Measurements from ENCODE around the gene KLHL22. TPM values are rescaled to one million over a fixed set of nuclear protein-coding genes. Genes with fewer than 3 reads are reported as not detected.
A peak's percentile ranks its signal among the peaks of the same experiment; 100 is the strongest.

KLHL22 gene
- total and polyA plus RNA-seq, 2 donors: 11.0 to 14.2 TPM

GRCh38 chr22:20424932-20425565 lies 70.5 kb downstream of the KLHL22 start:
- no peak overlapping the region for H3K4me3 ChIP-seq (ENCODE audit: low read length in 2 of 2)
- H3K27ac ChIP-seq (ENCODE audit: low read depth in 1 of 2, low read length in 1 of 2): no peak overlapping the region
- peaks cover 15 to 50% of the 10 kb centered on the region in 2 donors for H3K4me1 ChIP-seq (ENCODE audit: control insufficient read depth in 2 of 2, insufficient read depth in 2 of 2, low read length in 2 of 2)
- H3K9me3 ChIP-seq (ENCODE audit: control insufficient read depth in 2 of 2, insufficient read depth in 1 of 2, low read length in 1 of 2): peaks cover 0 to 15% of the 10 kb centered on the region in 2 donors
- H3K36me3 ChIP-seq (ENCODE audit: control insufficient read depth in 2 of 2, insufficient read depth in 2 of 2, low read length in 1 of 2): no peaks in the 10 kb centered on the region
- 50% methylated on average over 59 of the region's 59 CpGs for WGBS
- no peak for DNase-seq (ENCODE audit: low read depth in 6 of 9, low spot score in 9 of 9)
- H3K27me3 ChIP-seq (ENCODE audit: control insufficient read depth in 2 of 2, insufficient read depth in 1 of 2, low read length in 1 of 2): peaks cover 54 to 73% of the 10 kb centered on the region in 2 donors

- no peak overlapping the region for H3K4me3 ChIP-seq (ENCODE audit: low read length in 2 of 2)
- peaks cover 15 to 45% of the 10 kb centered on the region in 2 donors for H3K4me1 ChIP-seq (ENCODE audit: control insufficient read depth in 2 of 2, insufficient read depth in 2 of 2, low read length in 2 of 2)
- no peaks in the 10 kb centered on the region for H3K36me3 ChIP-seq (ENCODE audit: control insufficient read depth in 2 of 2, insufficient read depth in 2 of 2, low read length in 1 of 2)
- no peak for DNase-seq (ENCODE audit: low read depth in 6 of 9, low spot score in 9 of 9)
- 92% methylated on average over 15 of the region's 15 CpGs for WGBS
- no peak overlapping the region for H3K27ac ChIP-seq (ENCODE audit: low read depth in 1 of 2, low read length in 1 of 2)
- H3K9me3 ChIP-seq (ENCODE audit: control insufficient read depth in 2 of 2, insufficient read depth in 1 of 2, low read length in 1 of 2): peaks cover 0 to 11% of the 10 kb centered on the region in 2 donors
- H3K27me3 ChIP-seq (ENCODE audit: control insufficient read depth in 2 of 2, insufficient read depth in 1 of 2, low read length in 1 of 2): peaks cover 49 to 68% of the 10 kb centered on the region in 2 donors
Observed at GRCh38 chr22:20424568-20424931, 71.0 kb downstream of the KLHL22 start.

DNA sequence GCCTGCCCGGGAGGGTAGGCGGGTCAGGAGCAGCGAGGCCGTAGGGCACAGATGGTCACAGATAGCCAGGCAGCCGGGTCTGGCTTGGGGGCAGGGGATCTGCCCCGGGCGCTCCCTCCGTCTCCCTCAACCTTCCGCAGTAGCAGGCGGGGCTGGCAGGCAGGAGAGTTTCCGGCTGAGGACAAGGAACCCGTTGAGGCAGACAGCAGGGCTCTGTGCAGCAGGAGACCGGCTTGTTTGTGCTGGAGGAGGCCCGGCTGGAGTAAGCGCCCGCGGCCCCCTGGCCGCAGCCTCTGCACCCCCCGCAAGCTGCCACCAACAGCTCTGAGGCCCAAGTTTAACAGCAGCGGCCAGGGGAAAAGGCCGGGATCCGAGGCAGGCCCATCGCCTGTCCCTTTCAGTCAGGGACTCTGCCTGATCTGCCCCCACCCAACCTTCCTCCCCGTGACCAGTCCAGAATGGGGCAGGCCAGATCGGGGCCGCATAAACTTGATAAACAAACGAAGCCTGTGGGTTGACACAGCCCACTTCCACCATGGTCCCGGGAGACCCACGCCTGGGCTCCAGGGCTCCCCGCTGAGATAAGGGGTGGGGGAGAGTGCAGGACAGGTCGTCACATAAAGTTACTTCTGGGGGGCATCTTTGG lies 71.6 kb downstream of the KLHL22 start:
- 83% methylated on average over 31 of the region's 31 CpGs for WGBS
- Histone ChIP-seq H3K4me3 (ENCODE audit: low read length in 2 of 2) (no peak overlapping the region), H3K9me3 (ENCODE audit: control insufficient read depth in 2 of 2, insufficient read depth in 1 of 2, low read length in 1 of 2) (peaks cover 0 to 7% of the 10 kb centered on the region in 2 donors), H3K27ac (ENCODE audit: low read depth in 1 of 2, low read length in 1 of 2) (no peak overlapping the region), H3K27me3 (ENCODE audit: control insufficient read depth in 2 of 2, insufficient read depth in 1 of 2, low read length in 1 of 2) (peaks cover 44 to 63% of the 10 kb centered on the region in 2 donors), H3K4me1 (ENCODE audit: control insufficient read depth in 2 of 2, insufficient read depth in 2 of 2, low read length in 2 of 2) (peaks cover 12 to 40% of the 10 kb centered on the region in 2 donors), H3K36me3 (ENCODE audit: control insufficient read depth in 2 of 2, insufficient read depth in 2 of 2, low read length in 1 of 2) (no peaks in the 10 kb centered on the region)
- DNase-seq (ENCODE audit: low read depth in 6 of 9, low spot score in 9 of 9): no peak

DNA sequence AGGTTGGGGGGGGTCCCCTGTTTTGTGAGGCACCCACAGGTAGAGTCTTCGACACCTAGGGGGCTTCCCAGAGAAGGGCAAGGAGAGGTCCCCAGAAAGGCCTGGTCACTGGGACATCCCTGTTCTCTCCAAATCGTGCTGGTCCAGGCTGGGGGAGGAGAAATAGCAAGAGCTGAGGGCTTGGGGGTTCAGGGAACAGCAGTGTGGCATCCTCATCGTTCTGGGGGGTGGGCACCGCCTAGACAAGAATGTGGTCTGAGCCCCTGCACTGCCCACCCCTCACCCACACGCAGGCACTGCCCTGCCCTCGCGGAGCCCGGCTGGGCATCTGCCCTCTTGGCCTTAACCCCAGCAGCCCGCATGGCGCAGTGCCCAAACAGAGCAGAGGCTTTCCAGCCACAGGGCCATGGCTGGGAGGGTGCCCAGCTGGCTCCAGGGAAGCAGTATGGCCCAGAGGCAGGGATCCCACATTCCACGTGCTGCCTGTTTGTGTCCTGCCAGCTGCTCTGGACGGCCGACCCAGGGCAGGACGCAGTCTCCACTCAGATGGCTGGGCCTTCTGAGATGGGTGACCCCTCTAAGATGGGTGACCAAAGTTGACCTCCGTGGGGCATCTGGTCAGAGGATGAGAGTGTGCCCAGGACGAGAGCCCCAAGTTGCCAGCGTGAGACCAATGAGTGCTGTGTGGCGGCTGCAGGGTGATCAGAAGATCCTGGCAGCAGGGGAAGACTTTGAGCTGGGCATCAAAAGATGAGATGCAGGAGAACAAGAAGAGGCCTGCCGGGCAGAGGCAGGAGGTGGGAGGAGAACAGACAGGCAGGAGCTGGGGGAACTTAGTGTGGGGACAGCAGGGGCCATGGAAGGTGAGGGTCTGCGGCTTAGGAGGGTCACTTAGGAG lies 72.3 kb downstream of the KLHL22 start:
- peaks cover 0 to 9% of the 10 kb centered on the region in 2 donors for H3K9me3 ChIP-seq (ENCODE audit: control insufficient read depth in 2 of 2, insufficient read depth in 1 of 2, low read length in 1 of 2)
- H3K36me3 ChIP-seq (ENCODE audit: control insufficient read depth in 2 of 2, insufficient read depth in 2 of 2, low read length in 1 of 2): no peaks in the 10 kb centered on the region
- 86% methylated on average over 20 of the region's 20 CpGs for WGBS
- peaks cover 9 to 39% of the 10 kb centered on the region in 2 donors for H3K4me1 ChIP-seq (ENCODE audit: control insufficient read depth in 2 of 2, insufficient read depth in 2 of 2, low read length in 2 of 2)
- H3K27ac ChIP-seq (ENCODE audit: low read depth in 1 of 2, low read length in 1 of 2): no peak overlapping the region
- no peak for DNase-seq (ENCODE audit: low read depth in 6 of 9, low spot score in 9 of 9)
- H3K4me3 ChIP-seq (ENCODE audit: low read length in 2 of 2): no peak overlapping the region
- H3K27me3 ChIP-seq (ENCODE audit: control insufficient read depth in 2 of 2, insufficient read depth in 1 of 2, low read length in 1 of 2): peaks cover 37 to 58% of the 10 kb centered on the region in 2 donors

- Histone ChIP-seq H3K36me3 (ENCODE audit: control insufficient read depth in 2 of 2, insufficient read depth in 2 of 2, low read length in 1 of 2) (no peaks in the 10 kb centered on the region), H3K27me3 (ENCODE audit: control insufficient read depth in 2 of 2, insufficient read depth in 1 of 2, low read length in 1 of 2) (peaks cover 32 to 51% of the 10 kb centered on the region in 2 donors), H3K9me3 (ENCODE audit: control insufficient read depth in 2 of 2, insufficient read depth in 1 of 2, low read length in 1 of 2) (peaks cover 0 to 14% of the 10 kb centered on the region in 2 donors), H3K27ac (ENCODE audit: low read depth in 1 of 2, low read length in 1 of 2) (no peak overlapping the region), H3K4me3 (ENCODE audit: low read length in 2 of 2) (no peak overlapping the region), H3K4me1 (ENCODE audit: control insufficient read depth in 2 of 2, insufficient read depth in 2 of 2, low read length in 2 of 2) (peaks cover 9 to 43% of the 10 kb centered on the region in 2 donors)
- DNase-seq (ENCODE audit: low read depth in 6 of 9, low spot score in 9 of 9): peak in 2 of 9 donors; percentile 28 to 57
- 34% methylated on average over 21 of the region's 21 CpGs for WGBS
Observed at GRCh38 chr22:20422271-20423007, 73.2 kb downstream of the KLHL22 start.

- H3K4me1 ChIP-seq (ENCODE audit: control insufficient read depth in 2 of 2, insufficient read depth in 2 of 2, low read length in 2 of 2): peaks cover 9 to 43% of the 10 kb centered on the region in 2 donors
Observed at GRCh38 chr22:20421507-20421874, 74.1 kb downstream of the KLHL22 start.

GRCh38 chr22:20420157-20420842 lies 75.3 kb downstream of the KLHL22 start:
- DNase-seq (ENCODE audit: low read depth in 6 of 9, low spot score in 9 of 9): no peak
- Histone ChIP-seq H3K36me3 (ENCODE audit: control insufficient read depth in 2 of 2, insufficient read depth in 2 of 2, low read length in 1 of 2) (no peaks in the 10 kb centered on the region), H3K4me1 (ENCODE audit: control insufficient read depth in 2 of 2, insufficient read depth in 2 of 2, low read length in 2 of 2) (peaks cover 9 to 43% of the 10 kb centered on the region in 2 donors), H3K27ac (ENCODE audit: low read depth in 1 of 2, low read length in 1 of 2) (no peak overlapping the region), H3K4me3 (ENCODE audit: low read length in 2 of 2) (no peak overlapping the region), H3K27me3 (ENCODE audit: control insufficient read depth in 2 of 2, insufficient read depth in 1 of 2, low read length in 1 of 2) (peaks cover 15 to 31% of the 10 kb centered on the region in 2 donors), H3K9me3 (ENCODE audit: control insufficient read depth in 2 of 2, insufficient read depth in 1 of 2, low read length in 1 of 2) (peaks cover 0 to 14% of the 10 kb centered on the region in 2 donors)
- WGBS: 80% methylated on average over 11 of the region's 11 CpGs

More at GRCh38 chr22:20421507-20421874, 74.1 kb downstream of the KLHL22 start:
- Histone ChIP-seq H3K36me3 (ENCODE audit: control insufficient read depth in 2 of 2, insufficient read depth in 2 of 2, low read length in 1 of 2) (no peaks in the 10 kb centered on the region), H3K9me3 (ENCODE audit: control insufficient read depth in 2 of 2, insufficient read depth in 1 of 2, low read length in 1 of 2) (peaks cover 0 to 14% of the 10 kb centered on the region in 2 donors), H3K4me3 (ENCODE audit: low read length in 2 of 2) (no peak overlapping the region), H3K27me3 (ENCODE audit: control insufficient read depth in 2 of 2, insufficient read depth in 1 of 2, low read length in 1 of 2) (peaks cover 25 to 41% of the 10 kb centered on the region in 2 donors), H3K27ac (ENCODE audit: low read depth in 1 of 2, low read length in 1 of 2) (no peak overlapping the region)
- DNase-seq (ENCODE audit: low read depth in 6 of 9, low spot score in 9 of 9): no peak
- 96% methylated on average over 7 of the region's 7 CpGs for WGBS

- H3K36me3 ChIP-seq (ENCODE audit: control insufficient read depth in 2 of 2, insufficient read depth in 2 of 2, low read length in 1 of 2): no peaks in the 10 kb centered on the region
- H3K27ac ChIP-seq (ENCODE audit: low read depth in 1 of 2, low read length in 1 of 2): no peak overlapping the region
- peaks cover 9 to 37% of the 10 kb centered on the region in 2 donors for H3K4me1 ChIP-seq (ENCODE audit: control insufficient read depth in 2 of 2, insufficient read depth in 2 of 2, low read length in 2 of 2)
- H3K4me3 ChIP-seq (ENCODE audit: low read length in 2 of 2): no peak overlapping the region
- peaks cover 0 to 8% of the 10 kb centered on the region in 2 donors for H3K9me3 ChIP-seq (ENCODE audit: control insufficient read depth in 2 of 2, insufficient read depth in 1 of 2, low read length in 1 of 2)
- peaks cover 8 to 24% of the 10 kb centered on the region in 2 donors for H3K27me3 ChIP-seq (ENCODE audit: control insufficient read depth in 2 of 2, insufficient read depth in 1 of 2, low read length in 1 of 2)
- 89% methylated on average over 2 of the region's 2 CpGs for WGBS
- DNase-seq (ENCODE audit: low read depth in 6 of 9, low spot score in 9 of 9): no peak
Observed at GRCh38 chr22:20419664-20419951, 76.0 kb downstream of the KLHL22 start.

All from thymus (tissue), 11 donors.